ENCODE results near the gene ACTN3. TPM values are rescaled to one million over a fixed set of nuclear protein-coding genes. Genes with fewer than 3 reads are reported as not detected.
A peak's percentile ranks its signal among the peaks of the same experiment; 100 is the strongest.

ACTN3 gene
- total and polyA plus RNA-seq, 7 donors, result 2.9 to 531 (median 60.2) TPM

DNA sequence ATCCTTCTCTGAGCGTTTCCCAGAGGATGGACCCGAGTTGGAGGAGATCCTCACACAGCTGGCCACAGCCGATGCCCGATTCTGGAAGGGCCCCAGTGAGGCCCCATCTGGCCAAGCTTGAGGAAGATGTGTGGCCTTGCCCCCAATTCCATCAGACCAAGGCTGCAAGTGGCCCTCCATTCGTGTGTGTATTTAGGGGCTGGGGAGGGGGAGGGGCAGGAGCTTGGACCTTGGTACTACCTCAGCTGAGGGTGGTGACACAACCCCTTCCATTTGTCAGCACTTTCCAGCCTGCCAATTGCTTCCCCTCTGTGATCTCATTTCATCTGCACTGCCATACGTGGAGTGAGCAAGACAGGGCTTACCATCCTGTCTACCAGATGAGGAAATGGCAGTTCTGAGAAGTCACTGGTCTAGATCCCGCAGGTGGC is 37.6 kb upstream of the ACTN3 start:
- no peak overlapping the region for H3K4me3 ChIP-seq
- H3K36me3 ChIP-seq (ENCODE audit: insufficient read depth in 1 of 2, low read depth in 1 of 2), result peaks cover 0 to 31% of the 10 kb centered on the region in 2 donors
- ATAC-seq (peak in 2 of 4 donors; percentile 11 to 57), DNase-seq (peak in 1 of 2 donors; percentile 44)
- intact Hi-C loops (cut with DNase I), result no loop called here
- TF ChIP-seq, protein P1, sequence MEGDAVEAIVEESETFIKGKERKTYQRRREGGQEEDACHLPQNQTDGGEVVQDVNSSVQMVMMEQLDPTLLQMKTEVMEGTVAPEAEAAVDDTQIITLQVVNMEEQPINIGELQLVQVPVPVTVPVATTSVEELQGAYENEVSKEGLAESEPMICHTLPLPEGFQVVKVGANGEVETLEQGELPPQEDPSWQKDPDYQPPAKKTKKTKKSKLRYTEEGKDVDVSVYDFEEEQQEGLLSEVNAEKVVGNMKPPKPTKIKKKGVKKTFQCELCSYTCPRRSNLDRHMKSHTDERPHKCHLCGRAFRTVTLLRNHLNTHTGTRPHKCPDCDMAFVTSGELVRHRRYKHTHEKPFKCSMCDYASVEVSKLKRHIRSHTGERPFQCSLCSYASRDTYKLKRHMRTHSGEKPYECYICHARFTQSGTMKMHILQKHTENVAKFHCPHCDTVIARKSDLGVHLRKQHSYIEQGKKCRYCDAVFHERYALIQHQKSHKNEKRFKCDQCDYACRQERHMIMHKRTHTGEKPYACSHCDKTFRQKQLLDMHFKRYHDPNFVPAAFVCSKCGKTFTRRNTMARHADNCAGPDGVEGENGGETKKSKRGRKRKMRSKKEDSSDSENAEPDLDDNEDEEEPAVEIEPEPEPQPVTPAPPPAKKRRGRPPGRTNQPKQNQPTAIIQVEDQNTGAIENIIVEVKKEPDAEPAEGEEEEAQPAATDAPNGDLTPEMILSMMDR (IDR thresholded peaks at IDR 0.05), result no peak
- no peaks in the 10 kb centered on the region for H3K9me3 ChIP-seq
- whole genome bisulfite sequencing, 3 donors, result 32 to 41% (median 35%) methylated on average over 7 of the region's 7 CpGs
- H3K27ac ChIP-seq, result no peak overlapping the region
- H3K4me1 ChIP-seq, result peaks cover 12% of the 10 kb centered on the region
- no peaks in the 10 kb centered on the region for H3K27me3 ChIP-seq (ENCODE audit: insufficient read depth in 3 of 3, low read length in 2 of 3)

DNA sequence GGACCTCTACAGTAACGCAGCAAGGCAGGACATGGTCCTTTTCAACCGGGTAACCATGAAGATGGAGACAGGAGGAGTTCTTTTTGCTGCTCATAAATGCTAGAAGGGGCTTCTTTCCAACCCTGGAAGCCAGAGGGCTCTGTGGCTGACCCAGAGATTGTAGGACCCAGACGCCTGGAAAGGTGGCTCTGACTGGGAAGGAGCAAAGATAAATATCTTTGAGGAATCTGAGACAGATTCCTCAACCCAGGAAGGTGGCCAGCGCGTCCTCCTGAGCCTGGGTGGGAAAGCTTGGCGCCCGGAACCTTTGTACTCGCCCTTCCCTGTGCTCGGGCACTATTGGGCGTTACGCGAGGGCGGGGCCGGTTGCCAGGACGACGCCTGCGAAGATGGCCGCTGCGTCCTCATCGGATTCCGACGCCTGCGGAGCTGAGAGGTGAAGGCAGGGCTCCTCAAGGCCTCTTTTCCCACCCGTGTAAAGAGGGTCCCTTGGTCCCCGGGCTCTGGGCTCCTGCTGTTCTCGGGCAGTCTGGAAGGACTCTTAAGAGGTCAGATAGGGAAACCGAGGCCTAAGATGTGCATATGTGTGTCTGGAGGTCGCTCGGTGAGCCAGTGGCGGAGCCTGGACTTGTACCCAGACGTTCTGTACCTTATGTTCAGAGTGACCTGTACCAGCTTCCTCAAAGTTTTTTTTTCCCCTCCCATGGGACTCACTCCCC is 36.3 kb upstream of the ACTN3 start, which contains the start of gene BBS1:
TSS of gene BBS1 (plus strand) at position 365 of the 719 bp plus-strand sequence. CDS start at position 390, 25 bp downstream.
- 1% methylated on average over 31 of the region's 31 CpGs for WGBS, 3 donors
- Histone ChIP-seq H3K9me3 (no peaks in the 10 kb centered on the region), H3K36me3 (ENCODE audit: insufficient read depth in 1 of 2, low read depth in 1 of 2) (peaks cover 0 to 31% of the 10 kb centered on the region in 2 donors), H3K27me3 (ENCODE audit: insufficient read depth in 3 of 3, low read length in 2 of 3) (no peaks in the 10 kb centered on the region), H3K4me3 (peak within 1 kb of the TSS; percentile 89), H3K27ac (peak within 1 kb of the TSS; percentile 53), H3K4me1 (peaks cover 12% of the 10 kb centered on the region)
- intact Hi-C loops (cut with DNase I), result no loop called here
- DNase-seq, result peak; percentile 88 to 95
- TF ChIP-seq, protein P1 (IDR thresholded peaks at IDR 0.05), result no peak
- ATAC-seq, result peak; percentile 94 to 99 (median 96)

DNA sequence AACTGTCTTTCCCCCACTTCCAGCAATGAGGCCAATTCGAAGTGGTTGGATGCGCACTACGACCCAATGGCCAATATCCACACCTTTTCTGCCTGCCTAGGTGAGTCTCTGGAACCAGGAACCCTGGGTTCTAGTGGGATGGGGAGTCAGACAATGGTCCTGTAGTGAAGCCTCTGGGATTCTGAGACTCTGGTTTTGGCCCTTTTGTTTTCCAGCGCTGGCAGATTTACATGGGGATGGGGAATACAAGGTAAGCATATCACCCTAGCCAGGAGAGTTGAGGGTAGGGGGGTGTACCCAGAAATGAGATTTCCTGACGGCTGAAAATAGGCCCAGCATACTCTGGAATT is 35.7 kb upstream of the ACTN3 start:
- peak in 2 of 4 donors; percentile 2 to 5 for ATAC-seq
- no peak for DNase-seq
- Histone ChIP-seq H3K9me3 (no peaks in the 10 kb centered on the region), H3K27me3 (ENCODE audit: insufficient read depth in 3 of 3, low read length in 2 of 3) (no peaks in the 10 kb centered on the region), H3K4me1 (peaks cover 12% of the 10 kb centered on the region), H3K27ac (no peak overlapping the region), H3K4me3 (peak overlapping the region; percentile 89), H3K36me3 (ENCODE audit: insufficient read depth in 1 of 2, low read depth in 1 of 2) (peaks cover 0 to 31% of the 10 kb centered on the region in 2 donors)
- intact Hi-C loops (cut with DNase I), result no loop called here
- 2 to 7% (median 3%) methylated on average over 5 of the region's 5 CpGs for WGBS, 3 donors
- TF ChIP-seq, protein P1 (IDR thresholded peaks at IDR 0.05), result no peak

DNA sequence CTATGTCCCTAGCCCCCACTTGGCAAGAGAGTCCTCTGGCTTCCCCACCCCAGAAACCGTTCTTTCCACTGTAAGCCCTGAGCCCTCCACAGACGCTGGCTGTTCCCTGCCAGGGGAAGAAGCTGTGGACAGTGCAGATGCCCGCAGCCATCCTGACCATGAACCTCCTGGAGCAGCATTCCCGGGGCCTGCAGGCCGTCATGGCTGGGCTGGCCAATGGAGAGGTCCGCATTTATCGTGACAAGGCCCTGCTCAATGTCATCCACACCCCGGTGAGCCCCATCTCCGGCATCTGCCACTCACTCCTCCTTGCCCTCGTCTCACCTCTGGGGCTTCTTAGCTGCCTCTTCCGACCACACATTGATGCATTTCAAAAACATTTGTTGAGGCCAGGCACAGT is 23.1 kb upstream of the ACTN3 start:
- no peaks in the 10 kb centered on the region for H3K4me1 ChIP-seq
- H3K27me3 ChIP-seq (ENCODE audit: insufficient read depth in 3 of 3, low read length in 2 of 3), result no peaks in the 10 kb centered on the region
- intact Hi-C loops (cut with DNase I), result no loop called here
- peaks cover 3 to 67% of the 10 kb centered on the region in 2 donors for H3K36me3 ChIP-seq (ENCODE audit: insufficient read depth in 1 of 2, low read depth in 1 of 2)
- peak in 2 of 4 donors; percentile 4 to 21 for ATAC-seq
- 87 to 91% (median 87%) methylated on average over 11 of the region's 11 CpGs for WGBS, 3 donors
- DNase-seq, result peak in 1 of 2 donors; percentile 44
- no peaks in the 10 kb centered on the region for H3K9me3 ChIP-seq
- no peak overlapping the region for H3K4me3 ChIP-seq
- H3K27ac ChIP-seq, result no peak overlapping the region
- TF ChIP-seq, protein P1 (IDR thresholded peaks at IDR 0.05), result no peak
